GM12872 (cell line): Measurements from ENCODE around the gene ANKUB1.

ENCODE experiments used
- TF ChIP-seq, protein P1 (sequence below): IDR thresholded peaks from 3 replicates; pipeline ENCODE4 v1.5.1; 2011; ENCODE audit warnings: low read depth, mild to moderate bottlenecking, low read length, moderate library complexity; ENCODE audit not compliant: insufficient read depth

ANKUB1 gene

DNA sequence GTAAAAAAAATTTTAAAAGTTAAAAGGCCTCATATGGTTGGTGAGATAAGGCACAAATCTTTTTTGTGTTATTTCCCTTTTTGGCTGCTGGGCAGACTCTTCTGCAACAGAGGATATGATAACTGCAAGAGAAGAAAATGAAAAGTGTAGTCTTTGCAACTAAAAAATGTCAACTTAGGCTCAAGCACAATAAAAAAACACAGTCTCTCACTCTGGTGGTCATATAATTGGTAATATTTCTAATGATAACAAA is 55.5 kb downstream of the ANKUB1 start:
- TF ChIP-seq, protein P1, sequence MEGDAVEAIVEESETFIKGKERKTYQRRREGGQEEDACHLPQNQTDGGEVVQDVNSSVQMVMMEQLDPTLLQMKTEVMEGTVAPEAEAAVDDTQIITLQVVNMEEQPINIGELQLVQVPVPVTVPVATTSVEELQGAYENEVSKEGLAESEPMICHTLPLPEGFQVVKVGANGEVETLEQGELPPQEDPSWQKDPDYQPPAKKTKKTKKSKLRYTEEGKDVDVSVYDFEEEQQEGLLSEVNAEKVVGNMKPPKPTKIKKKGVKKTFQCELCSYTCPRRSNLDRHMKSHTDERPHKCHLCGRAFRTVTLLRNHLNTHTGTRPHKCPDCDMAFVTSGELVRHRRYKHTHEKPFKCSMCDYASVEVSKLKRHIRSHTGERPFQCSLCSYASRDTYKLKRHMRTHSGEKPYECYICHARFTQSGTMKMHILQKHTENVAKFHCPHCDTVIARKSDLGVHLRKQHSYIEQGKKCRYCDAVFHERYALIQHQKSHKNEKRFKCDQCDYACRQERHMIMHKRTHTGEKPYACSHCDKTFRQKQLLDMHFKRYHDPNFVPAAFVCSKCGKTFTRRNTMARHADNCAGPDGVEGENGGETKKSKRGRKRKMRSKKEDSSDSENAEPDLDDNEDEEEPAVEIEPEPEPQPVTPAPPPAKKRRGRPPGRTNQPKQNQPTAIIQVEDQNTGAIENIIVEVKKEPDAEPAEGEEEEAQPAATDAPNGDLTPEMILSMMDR, result no peak

DNA sequence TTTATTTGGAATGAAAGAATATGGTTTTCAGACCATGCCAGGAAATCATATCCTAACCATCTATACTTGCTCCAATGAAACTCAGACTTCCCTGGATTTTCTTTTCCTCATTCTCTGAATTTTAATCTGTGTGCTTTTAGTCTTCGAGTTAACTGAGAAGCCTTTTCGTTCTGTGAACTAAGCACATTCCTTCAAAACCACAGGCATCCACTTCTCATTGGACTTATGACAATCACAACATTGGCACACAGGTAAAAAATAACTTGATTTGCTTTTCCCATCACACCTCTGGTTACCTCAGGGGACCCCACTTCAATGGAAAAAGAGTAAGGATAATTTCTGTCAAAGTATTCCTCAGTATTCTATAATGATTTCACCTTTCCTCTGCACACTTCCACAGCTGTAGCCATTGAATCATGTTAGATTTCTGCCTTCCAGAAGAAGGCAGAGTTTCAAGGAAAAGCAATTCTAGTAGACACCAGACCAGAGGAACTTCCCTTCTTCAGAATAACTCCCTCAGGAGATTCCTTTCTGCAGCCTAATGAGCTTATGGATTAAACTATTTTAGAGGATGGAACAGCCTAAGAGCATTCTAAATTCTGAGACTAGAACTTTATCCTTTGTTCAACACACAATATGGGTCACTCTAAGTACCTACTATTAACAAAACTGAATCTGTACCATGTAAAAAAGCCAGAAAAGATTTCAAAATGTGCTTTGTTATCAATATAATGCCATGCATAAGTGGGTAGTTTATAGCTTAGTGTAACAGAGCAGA is 56.0 kb downstream of the ANKUB1 start:
- TF ChIP-seq, protein P1, result no peak

DNA sequence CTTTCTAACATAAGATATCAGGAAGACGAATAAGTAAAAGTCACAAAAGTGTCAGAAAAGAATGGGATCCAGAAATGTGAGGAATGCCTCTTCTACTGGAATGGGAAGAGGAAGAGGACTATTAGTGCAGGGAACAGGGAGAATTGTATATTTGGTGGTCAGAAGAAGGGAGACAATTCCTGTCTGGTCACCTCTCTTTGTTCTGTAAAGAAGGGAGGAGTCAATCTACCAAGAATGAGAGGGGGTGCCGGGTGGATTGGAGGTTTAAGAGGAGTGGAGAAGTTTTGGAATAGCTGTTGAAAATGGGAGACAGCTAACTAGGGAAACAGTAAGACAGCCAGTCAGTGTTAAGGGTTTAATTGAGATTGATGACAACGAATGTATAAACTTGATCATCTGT is 60.1 kb downstream of the ANKUB1 start:
- TF ChIP-seq, protein P1, result no peak

DNA sequence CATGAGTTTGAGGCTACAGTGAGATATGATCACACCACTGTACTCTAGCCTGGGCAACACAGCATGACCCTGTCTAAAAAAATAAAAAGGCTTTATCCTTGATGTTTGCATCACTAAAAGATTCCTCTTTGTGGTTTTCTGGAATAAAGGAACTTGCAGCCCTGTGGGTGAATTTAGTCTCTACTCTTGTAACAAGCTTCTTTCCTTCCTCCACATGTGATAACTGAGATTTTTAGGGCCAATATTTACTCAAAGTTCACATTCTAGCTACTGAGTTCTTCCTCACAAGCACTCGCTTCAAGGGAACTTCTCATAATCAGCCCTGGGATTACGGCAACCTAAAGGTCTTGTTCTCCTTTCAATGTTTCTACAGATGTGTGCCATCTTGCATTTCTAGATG is 64.7 kb downstream of the ANKUB1 start:
- TF ChIP-seq, protein P1, result no peak

DNA sequence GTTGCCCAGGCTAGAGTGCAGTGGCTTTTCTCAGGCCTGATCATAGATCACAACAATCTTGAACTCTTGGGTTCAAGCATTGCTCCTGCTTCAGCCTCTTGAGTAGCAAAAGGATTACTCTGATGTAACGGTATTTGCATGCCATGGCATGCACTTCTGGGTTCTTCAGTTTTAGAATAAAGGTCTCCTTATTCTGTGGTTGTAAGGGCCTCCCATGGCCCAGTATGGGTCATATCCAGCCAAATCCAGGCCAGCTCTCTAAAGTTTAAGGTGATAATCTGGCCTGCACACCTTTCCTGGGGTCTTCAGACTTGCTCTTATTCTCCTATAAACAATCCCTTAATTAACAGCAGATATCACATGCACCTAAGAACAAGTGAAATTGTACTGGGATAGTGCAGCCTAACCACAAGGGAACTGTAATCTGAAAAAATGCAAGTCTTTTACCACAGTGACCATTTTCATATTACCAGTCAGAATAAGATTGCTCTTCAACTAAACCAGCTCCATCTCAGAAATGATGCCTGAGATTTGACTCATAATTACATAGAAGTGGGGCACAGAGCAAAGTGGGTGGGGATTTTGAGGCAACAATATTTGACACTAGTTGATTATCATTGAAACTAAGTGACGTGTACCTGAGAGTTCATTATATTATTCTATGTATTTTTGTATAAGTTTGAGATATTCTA is 65.5 kb downstream of the ANKUB1 start:
- TF ChIP-seq, protein P1, result no peak

DNA sequence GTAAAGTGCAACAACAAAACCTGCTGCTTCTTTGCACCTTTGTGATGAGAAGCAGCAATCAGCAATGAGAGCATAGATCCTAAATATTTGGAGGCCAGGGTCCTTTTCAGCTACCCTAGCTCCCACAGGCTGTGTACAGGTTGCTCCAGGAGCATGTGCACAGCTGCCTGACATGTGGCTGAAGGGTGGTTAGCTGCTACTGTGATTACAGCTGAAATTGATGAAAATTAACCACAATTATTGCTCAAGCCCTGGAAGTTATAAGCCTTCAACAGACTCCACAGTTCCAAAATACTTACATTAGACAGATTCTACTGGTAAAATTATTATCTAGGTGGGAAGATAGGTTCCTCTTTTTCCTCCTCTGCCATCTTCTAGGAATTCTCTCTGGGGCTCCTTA is 68.6 kb downstream of the ANKUB1 start:
- TF ChIP-seq, protein P1, result no peak

DNA sequence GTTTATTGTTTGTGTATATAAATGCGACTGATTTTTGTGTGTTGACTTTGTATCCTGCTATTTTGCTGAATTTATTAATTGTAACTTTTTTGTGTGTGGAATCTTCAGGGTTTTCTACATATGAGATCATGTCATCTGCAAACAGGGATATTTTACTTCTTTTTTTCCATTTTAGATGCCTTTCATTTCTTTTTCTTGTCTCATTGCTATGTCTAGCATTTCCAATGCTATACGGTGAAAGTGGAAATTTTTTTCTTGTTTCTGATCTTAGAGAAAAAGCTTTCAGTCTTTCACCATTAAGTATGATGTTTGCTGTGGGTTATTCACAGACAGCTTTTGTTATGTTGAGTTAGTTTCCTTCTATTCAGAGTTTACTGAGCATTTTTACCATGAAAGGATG is 71.4 kb downstream of the ANKUB1 start:
- TF ChIP-seq, protein P1, result no peak
